HepG2 (cell line): ENCODE measurements around the gene ZNFX1. TPM values are rescaled to one million over a fixed set of nuclear protein-coding genes. Genes with fewer than 3 reads are reported as not detected.

Experiments
- ATAC-seq: fragments of 200-7000 bp; cut with Tn5 transposase; 3 replicates; pipeline ENCODE4 v1.9.1; 2020; ENCODE audit warnings: mild to moderate bottlenecking, moderate library complexity
- BruUV-seq: library from RNA; stranded (reverse); fragments of 400-500 nt; replicated peaks from 2 replicates; lab custom pipeline; 2021; lab: Mats Ljungman, UMichigan
- CTCF ChIA-PET: fragments of 300-600 bp; formaldehyde crosslinking; extraction: SDS; loops from one replicate; lab custom pipeline; 2021; ENCODE audit warnings: low total read pairs, inconsistent platforms, low intra/inter-chr PET ratio; lab: Yijun Ruan, JAX
- POLR2A ChIA-PET: fragments of 350-600 bp; sonication (Branson Sonifier 250); formaldehyde crosslinking; loops from one replicate; lab custom pipeline; 2020; ENCODE audit warnings: antibody characterized with exemption, inconsistent platforms; lab: Yijun Ruan, JAX
- DNase-seq: peaks from one replicate; pipeline ENCODE4 v3.0.0-alpha.2; 2015; ENCODE audit warnings: low spot score
- FAIRE-seq: peaks from 3 replicates; lab custom pipeline; 2011; peaks lifted over from hg19 to GRCh38; lab: Jason Lieb, UNC
- H2AFZ ChIP-seq: one replicate; pipeline ENCODE4 v1.6.1; 2011; ENCODE audit warnings: low read length, inconsistent platforms
- H3K27ac ChIP-seq: fragments of 300-600 bp; 3 replicates; pipeline ENCODE4 v1.8.0; 2011; ENCODE audit warnings: mixed run types, mild to moderate bottlenecking, mixed read lengths, low read length, inconsistent platforms; ENCODE audit not compliant: insufficient read depth; ENCODE audit errors: extremely low read length
- H3K27me3 ChIP-seq, 2 experiments: fragments of 200-600 bp in 1 of 2; 2 replicates in 1 of 2; 3 replicates in 1 of 2; pipeline versions ENCODE4 v1.6.0 to v1.8.0; 2011; ENCODE audit warnings: low read length in 2 of 2, mild to moderate bottlenecking in 2 of 2, moderate library complexity in 2 of 2, inconsistent platforms in 1 of 2; ENCODE audit not compliant: insufficient read depth in 2 of 2, control insufficient read depth in 1 of 2
- H3K36me3 ChIP-seq, 2 experiments: fragments of 200-600 bp in 1 of 2; replicated peaks in 1 of 2; 2 replicates in 1 of 2; 3 replicates in 1 of 2; pipeline versions ENCODE4 v1.5.1 to v1.8.0; 2011; ENCODE audit warnings: low read length in 2 of 2, inconsistent platforms in 1 of 2; ENCODE audit not compliant: insufficient read depth in 2 of 2, control insufficient read depth in 1 of 2
- H3K4me1 ChIP-seq: 2 replicates; pipeline ENCODE4 v1.5.1; 2012; ENCODE audit warnings: low read length, inconsistent platforms; ENCODE audit not compliant: insufficient read depth
- H3K4me2 ChIP-seq: 2 replicates; pipeline ENCODE4 v1.6.0; 2011; ENCODE audit warnings: low read depth, low read length, inconsistent platforms
- H3K4me3 ChIP-seq, 3 experiments: fragments of 200-600 bp in 1 of 3; sonication (generic), shearing (Covaris generic) in 1 of 3; replicated peaks in 1 of 3; 2 replicates each; pipeline ENCODE4 v1.5.1; 2011 to 2016; ENCODE audit warnings: low read length in 3 of 3, inconsistent platforms in 2 of 3, low read depth in 2 of 3, mild to moderate bottlenecking in 2 of 3, control low read depth in 1 of 3, mixed read lengths in 1 of 3; ENCODE audit not compliant: insufficient read depth in 1 of 3
- H3K79me2 ChIP-seq: one replicate; pipeline ENCODE4 v1.6.1; 2011; ENCODE audit warnings: low read length, inconsistent platforms; ENCODE audit not compliant: insufficient read depth
- H3K9ac ChIP-seq: 2 replicates; pipeline ENCODE4 v1.6.0; 2011; ENCODE audit warnings: mild to moderate bottlenecking, low read depth, low read length, inconsistent platforms; ENCODE audit not compliant: insufficient read depth
- H3K9me3 ChIP-seq: 2 replicates; pipeline ENCODE4 v1.5.1; 2012; ENCODE audit warnings: mild to moderate bottlenecking, low read length
- H4K20me1 ChIP-seq: 2 replicates; pipeline ENCODE4 v1.6.0; 2011; ENCODE audit warnings: inconsistent platforms, mild to moderate bottlenecking, low read length, moderate library complexity; ENCODE audit not compliant: insufficient read depth
- EEA1 ChIP-seq: sonication (generic); formaldehyde crosslinking; IDR thresholded peaks from 2 replicates; pipeline ENCODE4 v1.5.1; 2020; ENCODE audit warnings: mild to moderate bottlenecking, missing genetic modification reagents, borderline replicate concordance
- FOXO4 ChIP-seq: sonication (generic); formaldehyde crosslinking; conservative IDR thresholded peaks from 2 replicates; pipeline ENCODE4 v1.8.1; 2023; ENCODE audit warnings: missing genetic modification reagents
- HES4 ChIP-seq: sonication (generic); formaldehyde crosslinking; IDR thresholded peaks from 2 replicates; pipeline ENCODE4 v1.9.0; 2021; ENCODE audit warnings: mild to moderate bottlenecking, missing genetic modification reagents, borderline replicate concordance
- HOMEZ ChIP-seq: IDR thresholded peaks from 2 replicates; pipeline ENCODE4 v1.6.1; 2016; ENCODE audit warnings: low read depth
- IRX3 ChIP-seq: sonication (generic); formaldehyde crosslinking; IDR thresholded peaks from 2 replicates; pipeline ENCODE4 v1.8.1; 2023; ENCODE audit warnings: mild to moderate bottlenecking, low read depth, missing genetic modification reagents, borderline replicate concordance
- KDM6A ChIP-seq: IDR thresholded peaks from 2 replicates; pipeline ENCODE4 v1.6.1; 2016; ENCODE audit warnings: low read depth
- RBFOX2 ChIP-seq: fragments of 200-400 bp; formaldehyde crosslinking; IDR thresholded peaks from 2 replicates; pipeline ENCODE4 v1.6.1; 2017; ENCODE audit warnings: low read depth, mild to moderate bottlenecking, low read length
- SAP130 ChIP-seq: IDR thresholded peaks from 2 replicates; pipeline ENCODE4 v1.6.1; 2016; ENCODE audit warnings: low read depth
- SNAI1 ChIP-seq: sonication (generic); formaldehyde crosslinking; IDR thresholded peaks from 2 replicates; pipeline ENCODE4 v1.5.0; 2020; ENCODE audit warnings: mild to moderate bottlenecking, missing genetic modification reagents, borderline replicate concordance
- SP1 ChIP-seq, 2 experiments: fragments of 450-650 bp in 1 of 2; sonication (generic) in 1 of 2; formaldehyde crosslinking in 1 of 2; IDR thresholded peaks; 2 replicates each; pipeline versions ENCODE4 v1.4.0 to v1.6.1; 2016 to 2020; ENCODE audit warnings: missing genetic modification reagents in 1 of 2
- ZBTB34 ChIP-seq: sonication (generic); formaldehyde crosslinking; IDR thresholded peaks from 2 replicates; pipeline ENCODE4 v1.8.0; 2022; ENCODE audit warnings: mild to moderate bottlenecking, missing genetic modification reagents
- ZBTB42 ChIP-seq: sonication (generic); formaldehyde crosslinking; IDR thresholded peaks from 2 replicates; pipeline ENCODE4 v1.5.0; 2020; ENCODE audit warnings: mild to moderate bottlenecking, missing genetic modification reagents
- WGBS: methylation state at CpG from one replicate; pipeline ENCODE4 v1.1.6; 2017; ENCODE audit warnings: low lambda C conversion rate; 5-methylcytosine and 5-hydroxymethylcytosine counted together
- in situ Hi-C: cut with HindIII; loops from 2 replicates; pipeline ENCODE4 v1.10.0; 2017; ENCODE audit warnings: low pct_unique_long_range_greater_than_20kb; ENCODE audit not compliant: extremely low pct_ligation_motif_present
- intact Hi-C: fragments of 100-400 bp; cut with micrococcal nuclease; formaldehyde crosslinking; loops from one replicate; pipeline ENCODE4 v1.10.0; 2022; ENCODE audit not compliant: unreplicated experiment
- polyA plus RNA-seq, 8 experiments: library from polyadenylated mRNA; depleted of rRNA in 3 of 8; stranded (reverse) in 7 of 8; unstranded in 1 of 8; fragments of >200 nt; fragmentation: Illumina TruSeq in 4 of 8; extraction: Trizol in 4 of 8; gene quantifications; 2 replicates each; pipeline versions ENCODE4 v1.2.1 to v1.2.3, GENCODE V29; 2011 to 2016; ENCODE audit warnings: low read depth in 4 of 8, missing spikeins in 1 of 8, mixed read lengths in 1 of 8; ENCODE audit not compliant: insufficient read depth in 1 of 8
- total RNA-seq, 5 experiments: library from RNA; depleted of rRNA; stranded (reverse); fragments of >200 nt; fragmentation: Illumina TruSeq; extraction: Trizol; gene quantifications; 2 replicates each; pipeline ENCODE4 v1.2.3, GENCODE V29; 2016; ENCODE audit warnings: low read depth in 1 of 5
- TF ChIP-seq, protein P1 (sequence below): sonication (generic); formaldehyde crosslinking; IDR thresholded peaks from 2 replicates; pipeline ENCODE4 v1.8.1; 2023; ENCODE audit warnings: mild to moderate bottlenecking, inconsistent platforms, moderate library complexity, missing genetic modification reagents, borderline replicate concordance
- TF ChIP-seq, protein P2 (sequence below), 2 experiments: sonication (generic) in 1 of 2; formaldehyde crosslinking in 1 of 2; IDR thresholded peaks; 2 replicates each; pipeline versions ENCODE4 v1.5.1 to v1.6.1; 2011 to 2020; ENCODE audit warnings: borderline replicate concordance in 1 of 2, low read depth in 1 of 2, low read length in 1 of 2, mild to moderate bottlenecking in 1 of 2, missing genetic modification reagents in 1 of 2, moderate library complexity in 1 of 2
- TF ChIP-seq, protein P3 (sequence below): sonication (generic); formaldehyde crosslinking; IDR thresholded peaks from 2 replicates; pipeline ENCODE4 v1.5.0; 2020; ENCODE audit warnings: mild to moderate bottlenecking, low read depth, missing genetic modification reagents, borderline replicate concordance

ZNFX1 gene
- total and polyA plus RNA-seq, 2 of the 13 experiments (the other 11 are each of a cell fraction or from before 2014, with no cell fraction given): 2.9 to 11.1 TPM

DNA sequence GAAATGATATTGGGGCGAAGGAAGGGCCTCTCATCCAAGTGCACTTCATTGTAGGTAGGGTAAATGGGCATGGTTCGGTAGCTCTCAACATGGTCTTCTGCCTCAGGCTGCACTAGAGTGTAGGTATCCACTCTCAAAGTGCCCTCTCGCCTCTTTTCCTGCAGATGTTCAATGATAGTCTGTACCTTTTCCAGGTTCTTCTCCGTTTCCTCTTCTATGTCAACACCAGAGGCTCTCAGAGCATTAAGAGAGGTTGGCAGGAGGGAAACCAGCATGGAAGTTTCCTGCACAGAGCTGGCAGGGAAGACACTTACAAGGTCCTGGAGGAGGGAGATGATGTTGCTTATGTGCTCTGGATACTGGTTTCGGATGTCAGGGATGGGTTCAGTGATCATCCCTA lies 7.1 kb downstream of the ZNFX1 start:
- Histone ChIP-seq H3K79me2 (peaks cover 58% of the 10 kb centered on the region), H3K27me3 (no peaks in the 10 kb centered on the region), H3K9me3 (no peaks in the 10 kb centered on the region), H3K4me1 (peaks cover 56% of the 10 kb centered on the region), H3K36me3 (peaks cover 27 to 66% of the 10 kb centered on the region in 2 experiments), H3K27ac (no peak overlapping the region), H2AFZ (no peak overlapping the region), H4K20me1 (peaks cover 17% of the 10 kb centered on the region), H3K4me2 (no peak overlapping the region), H3K9ac (no peak overlapping the region), H3K4me3 (no peak overlapping the region)
- DNase-seq (no peak), FAIRE-seq (no peak), ATAC-seq (peak; percentile 33)
- CTCF ChIA-PET: no interaction called here
- BruUV-seq: no TSS peak
- 93% methylated on average over 5 of the region's 5 CpGs for WGBS
- in situ Hi-C loops (no loop called here), intact Hi-C loops (no loop called here)
- POLR2A ChIA-PET: interaction anchor here (1.2 to 1.7 kb wide), 2 partner anchors 7 to 8 kb away, joined by 3 to 4 read pairs; partner anchors contain the start of gene ZNFX1
- TF ChIP-seq, protein P1, sequence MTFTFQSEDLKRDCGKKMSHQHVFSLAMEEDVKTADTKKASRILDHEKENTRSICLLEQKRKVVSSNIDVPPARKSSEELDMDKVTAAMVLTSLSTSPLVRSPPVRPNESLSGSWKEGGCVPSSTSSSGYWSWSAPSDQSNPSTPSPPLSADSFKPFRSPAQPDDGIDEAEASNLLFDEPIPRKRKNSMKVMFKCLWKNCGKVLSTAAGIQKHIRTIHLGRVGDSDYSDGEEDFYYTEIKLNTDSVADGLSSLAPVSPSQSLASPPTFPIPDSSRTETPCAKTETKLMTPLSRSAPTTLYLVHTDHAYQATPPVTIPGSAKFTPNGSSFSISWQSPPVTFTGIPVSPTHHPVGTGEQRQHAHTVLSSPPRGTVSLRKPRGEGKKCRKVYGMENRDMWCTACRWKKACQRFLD: no peak
- no peak for TF ChIP-seq HES4
- no peak for TF ChIP-seq ZBTB42 (CRISPR knock-in tag)
- TF ChIP-seq RBFOX2: 0 out of 2 replicates have a peak, but pooled peaks have one; percentile 13
- no peak for TF ChIP-seq SNAI1
- no peak for TF ChIP-seq SAP130 (CRISPR knock-in tag)
- no peak for TF ChIP-seq SP1 (IDR thresholded peaks at IDR 0.05)
- TF ChIP-seq SP1 (CRISPR knock-in tag; IDR thresholded peaks at IDR 0.05): no peak
- TF ChIP-seq EEA1 (CRISPR knock-in tag): no peak
- TF ChIP-seq ZBTB34 (CRISPR knock-in tag): no peak
- TF ChIP-seq, protein P2, sequence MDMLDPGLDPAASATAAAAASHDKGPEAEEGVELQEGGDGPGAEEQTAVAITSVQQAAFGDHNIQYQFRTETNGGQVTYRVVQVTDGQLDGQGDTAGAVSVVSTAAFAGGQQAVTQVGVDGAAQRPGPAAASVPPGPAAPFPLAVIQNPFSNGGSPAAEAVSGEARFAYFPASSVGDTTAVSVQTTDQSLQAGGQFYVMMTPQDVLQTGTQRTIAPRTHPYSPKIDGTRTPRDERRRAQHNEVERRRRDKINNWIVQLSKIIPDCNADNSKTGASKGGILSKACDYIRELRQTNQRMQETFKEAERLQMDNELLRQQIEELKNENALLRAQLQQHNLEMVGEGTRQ (IDR thresholded peaks at IDR 0.05; ENCODE audit: low read depth, low read length): no peak
- TF ChIP-seq, protein P2 (CRISPR knock-in tag; IDR thresholded peaks at IDR 0.05; ENCODE audit: borderline replicate concordance): no peak
- TF ChIP-seq FOXO4 (CRISPR knock-in tag): 0 out of 2 replicates have a peak, but pooled peaks have one; percentile 90
- TF ChIP-seq, protein P3, sequence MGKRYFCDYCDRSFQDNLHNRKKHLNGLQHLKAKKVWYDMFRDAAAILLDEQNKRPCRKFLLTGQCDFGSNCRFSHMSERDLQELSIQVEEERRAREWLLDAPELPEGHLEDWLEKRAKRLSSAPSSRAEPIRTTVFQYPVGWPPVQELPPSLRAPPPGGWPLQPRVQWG (CRISPR knock-in tag): no peak
- no peak for TF ChIP-seq HOMEZ
- TF ChIP-seq IRX3 (CRISPR knock-in tag): no peak
- no peak for TF ChIP-seq KDM6A (CRISPR knock-in tag)
